K562 (cell line): Measurements from ENCODE around the gene CYB5R3. TPM values are rescaled to one million over a fixed set of nuclear protein-coding genes. Genes with fewer than 3 reads are reported as not detected.

Experiments
- ATAC-seq: fragments of 200-7000 bp; cut with Tn5 transposase; 3 replicates; pipeline ENCODE4 v1.9.1; 2020; ENCODE audit warnings: moderate library complexity
- BruUV-seq: library from RNA; stranded (reverse); fragments of 400-500 nt; replicated peaks from 2 replicates; lab custom pipeline; 2021; lab: Mats Ljungman, UMichigan
- CTCF ChIA-PET: fragments of 300-600 bp; formaldehyde crosslinking; extraction: SDS; loops from one replicate; lab custom pipeline; 2021; ENCODE audit warnings: low intra/inter-chr PET ratio; lab: Yijun Ruan, JAX
- POLR2A ChIA-PET: fragments of 300-600, 350-650 bp; sonication (Branson Sonifier 250); formaldehyde crosslinking; extraction: SDS; loops from one replicate; lab custom pipeline; 2021; ENCODE audit warnings: antibody characterized with exemption, inconsistent platforms; lab: Yijun Ruan, JAX
- DNase-seq, 4 experiments: peaks; one replicate each; pipeline versions ENCODE4 v3.0.0 to v3.0.0-alpha.2; 2011 to 2018; ENCODE audit warnings: low spot score in 3 of 4, mixed read lengths in 3 of 4; ENCODE audit errors: extremely low read depth in 1 of 4
- FAIRE-seq: peaks from 2 replicates; lab custom pipeline; 2011; peaks lifted over from hg19 to GRCh38; lab: Jason Lieb, UNC
- H2AFZ ChIP-seq: 2 replicates; pipeline ENCODE4 v1.6.0; 2011; ENCODE audit warnings: low read depth, low read length, control low read depth, inconsistent platforms
- H3K27ac ChIP-seq: fragments of 200-600 bp; 3 replicates; pipeline ENCODE4 v1.8.0; 2011; ENCODE audit warnings: low read depth, mild to moderate bottlenecking, control low read depth, inconsistent platforms, low read length, moderate library complexity, mixed read lengths; ENCODE audit errors: extremely low read depth
- H3K27me3 ChIP-seq, 2 experiments: fragments of 300-600 bp in 1 of 2; 2 replicates in 1 of 2; 3 replicates in 1 of 2; pipeline versions ENCODE4 v1.6.0 to v1.8.0; 2011; ENCODE audit warnings: inconsistent platforms in 2 of 2, low read length in 2 of 2, mild to moderate bottlenecking in 1 of 2, mixed read lengths in 1 of 2, moderate library complexity in 1 of 2; ENCODE audit not compliant: control insufficient read depth in 2 of 2, insufficient read depth in 2 of 2
- H3K36me3 ChIP-seq: fragments of 300-600 bp; 3 replicates; pipeline ENCODE4 v1.8.0; 2011; ENCODE audit warnings: mild to moderate bottlenecking, low read length, inconsistent platforms; ENCODE audit not compliant: control insufficient read depth, insufficient read depth
- H3K4me1 ChIP-seq, 2 experiments: fragments of 200-600 bp in 1 of 2; replicated peaks in 1 of 2; 2 replicates in 1 of 2; 3 replicates in 1 of 2; pipeline versions ENCODE4 v1.5.1 to v1.8.0; 2011; ENCODE audit warnings: inconsistent platforms in 2 of 2, low read length in 2 of 2, mild to moderate bottlenecking in 1 of 2, mixed read lengths in 1 of 2, moderate library complexity in 1 of 2; ENCODE audit not compliant: control insufficient read depth in 2 of 2, insufficient read depth in 2 of 2
- H3K4me2 ChIP-seq: 2 replicates; pipeline ENCODE4 v1.6.1; 2011; ENCODE audit warnings: low read length, control low read depth, inconsistent platforms, mixed read lengths; ENCODE audit not compliant: insufficient read depth
- H3K4me3 ChIP-seq: fragments of 200-600 bp; sonication (generic), shearing (Covaris generic); 2 replicates; pipeline ENCODE4 v1.5.1; 2016; ENCODE audit warnings: control low read depth, inconsistent platforms
- H3K79me2 ChIP-seq: fragments of 200-600 bp; 3 replicates; pipeline ENCODE4 v1.8.0; 2011; ENCODE audit warnings: low read length, inconsistent platforms; ENCODE audit not compliant: control insufficient read depth, insufficient read depth
- H3K9ac ChIP-seq, 2 experiments: 2 replicates each; pipeline versions ENCODE4 v1.6.0 to v1.6.1; 2011; ENCODE audit warnings: low read depth in 2 of 2, low read length in 2 of 2, control low read depth in 1 of 2, inconsistent platforms in 1 of 2, mild to moderate bottlenecking in 1 of 2, mixed read lengths in 1 of 2; ENCODE audit not compliant: insufficient read depth in 1 of 2
- H3K9me1 ChIP-seq: one replicate; pipeline ENCODE4 v1.6.0; 2011; ENCODE audit warnings: inconsistent platforms, mild to moderate bottlenecking, low read length, moderate library complexity; ENCODE audit not compliant: control insufficient read depth, insufficient read depth
- H3K9me3 ChIP-seq: replicated peaks from 2 replicates; pipeline ENCODE4 v1.5.1; 2011; ENCODE audit warnings: low read depth, low read length, inconsistent platforms; ENCODE audit not compliant: control insufficient read depth, insufficient read depth
- H4K20me1 ChIP-seq: replicated peaks from 2 replicates; pipeline ENCODE4 v1.6.1; 2011; ENCODE audit warnings: low read length, inconsistent platforms, mixed read lengths; ENCODE audit not compliant: control insufficient read depth, insufficient read depth
- CC2D1A ChIP-seq: fragments of 450-650 bp; IDR thresholded peaks from 2 replicates; pipeline ENCODE4 v1.6.1; 2017; ENCODE audit warnings: mild to moderate bottlenecking
- HNRNPL ChIP-seq: fragments of 200-400 bp; formaldehyde crosslinking; IDR thresholded peaks from 2 replicates; pipeline ENCODE4 v1.6.1; 2017; ENCODE audit warnings: low read depth, mild to moderate bottlenecking, low read length
- NCOR1 ChIP-seq: fragments of 450-650 bp; IDR thresholded peaks from 2 replicates; pipeline ENCODE4 v1.6.1; 2016; ENCODE audit warnings: mild to moderate bottlenecking, moderate library complexity
- NFE2 ChIP-seq: IDR thresholded peaks from 2 replicates; pipeline ENCODE4 v1.6.1; 2014; ENCODE audit warnings: antibody characterized with exemption, low read depth
- NR2C2 ChIP-seq, 2 experiments: fragments of 200-800 bp in 1 of 2; sonication (Bioruptor generic) in 1 of 2; sonication (generic) in 1 of 2; formaldehyde crosslinking in 1 of 2; IDR thresholded peaks; 2 replicates each; pipeline versions ENCODE4 v1.6.1 to v1.8.0; 2016 to 2022; ENCODE audit warnings: mild to moderate bottlenecking in 1 of 2, missing compliant biosample characterization in 1 of 2, missing genetic modification characterization in 1 of 2, missing genetic modification reagents in 1 of 2
- POLR3A ChIP-seq: IDR thresholded peaks from 2 replicates; pipeline ENCODE4 v1.6.1; 2011; ENCODE audit warnings: borderline replicate concordance, mild to moderate bottlenecking, moderate library complexity; ENCODE audit not compliant: insufficient read length, insufficient read depth; ENCODE audit errors: extremely low read depth
- SRSF3 ChIP-seq: fragments of 200-400 bp; formaldehyde crosslinking; IDR thresholded peaks from 2 replicates; pipeline ENCODE4 v1.6.1; 2016; ENCODE audit warnings: mild to moderate bottlenecking, low read length, moderate library complexity; ENCODE audit not compliant: insufficient read depth
- ZBTB8A ChIP-seq: fragments of 450-650 bp; IDR thresholded peaks from 2 replicates; pipeline ENCODE4 v1.6.1; 2018; ENCODE audit warnings: mild to moderate bottlenecking, moderate library complexity; ENCODE audit not compliant: partially characterized antibody
- ZNF766 ChIP-seq: fragments of 200-800 bp; sonication (Bioruptor generic); conservative IDR thresholded peaks from 2 replicates; pipeline ENCODE4 v1.6.1; 2016; ENCODE audit warnings: missing genetic modification characterization, missing compliant biosample characterization
- whole genome bisulfite sequencing: fragments of 100-300 bp; shearing (Covaris generic); methylation state at CpG from one replicate; pipeline ENCODE4 v1.1.6; 2016; ENCODE audit warnings: low coverage, mixed read lengths; ENCODE audit not compliant: insufficient coverage; ENCODE audit errors: missing lambda C conversion rate; 5-methylcytosine and 5-hydroxymethylcytosine counted together
- in situ Hi-C: fragments of 300-500 bp; cut with MboI; formaldehyde crosslinking; loops from 4 replicates; pipeline ENCODE4 v1.15.0; 2018; ENCODE audit warnings: inconsistent platforms, mixed read lengths
- intact Hi-C: fragments of 100-400 bp; cut with micrococcal nuclease; formaldehyde crosslinking; loops from 2 replicates; pipeline ENCODE4 v1.14.2; 2022
- polyA plus RNA-seq, 8 experiments: library from polyadenylated mRNA; depleted of rRNA in 4 of 8; stranded (reverse) in 5 of 8; unstranded in 3 of 8; fragments of >200 nt; fragmentation: Nextera tagmentation in 2 of 8; fragmentation: Illumina TruSeq in 1 of 8; extraction: Ambion mirVana in 2 of 8; extraction: Trizol in 1 of 8; gene quantifications; 2 replicates each; pipeline versions ENCODE4 v1.2.1 to v1.2.3, GENCODE V29; 2011 to 2014; ENCODE audit warnings: inconsistent platforms in 1 of 8, missing spikeins in 1 of 8
- total RNA-seq, 7 experiments: library from RNA; depleted of rRNA in 6 of 7; stranded (reverse); fragments of >200 nt in 6 of 7; fragmentation: Illumina TruSeq in 2 of 7; extraction: Trizol in 2 of 7; gene quantifications; 2 replicates each; pipeline versions ENCODE4 v1.2.1 to v1.2.3, GENCODE V29; 2011 to 2021; ENCODE audit warnings: low replicate concordance in 1 of 7
- TF ChIP-seq, protein P1 (sequence below), 2 experiments: fragments of 150-350 bp in 1 of 2; IDR thresholded peaks; 2 replicates each; pipeline ENCODE4 v1.6.1; 2012 to 2016; ENCODE audit warnings: low read depth in 2 of 2, low read length in 2 of 2, mild to moderate bottlenecking in 1 of 2, moderate library complexity in 1 of 2

The CYB5R3 gene
- total and polyA plus RNA-seq, 9 of the 15 experiments (the other 6 are each of a cell fraction or from before 2014, with no cell fraction given) = 1.4 to 66.8 (median 23.4) TPM

DNA sequence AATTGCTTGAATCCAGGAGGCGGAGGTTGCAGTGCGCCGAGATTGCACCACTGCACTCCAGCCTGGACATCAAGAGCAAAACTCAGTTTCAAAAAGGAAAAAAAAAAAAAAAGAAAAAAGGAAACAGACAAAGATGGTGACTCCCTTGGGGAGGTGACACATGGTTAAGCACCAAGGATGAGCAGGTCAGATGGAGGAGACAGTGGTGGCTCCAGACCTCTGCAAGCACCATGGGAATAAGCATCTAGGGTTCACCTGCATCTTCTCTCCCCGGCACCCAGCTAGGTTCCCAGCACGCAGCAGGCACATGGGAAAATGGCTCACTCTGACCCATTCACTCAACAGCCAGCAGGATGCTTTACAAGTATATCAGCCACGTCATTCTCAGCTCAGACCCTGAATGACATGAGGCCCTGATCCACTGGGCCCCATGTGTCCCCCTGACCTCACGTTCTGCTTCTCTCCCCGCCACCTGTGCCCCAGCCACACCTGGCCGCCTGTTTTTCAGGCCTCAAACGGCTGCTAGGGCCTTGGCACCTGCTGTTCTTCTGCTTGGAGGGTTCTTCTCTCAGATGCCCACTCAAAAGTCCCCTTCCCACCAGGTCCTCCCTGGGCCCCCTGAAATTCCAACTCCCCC is 47.3 kb upstream of the CYB5R3 start:
- Histone ChIP-seq H3K9me3 (no peaks in the 10 kb centered on the region), H3K4me2 (no peak overlapping the region), H3K9ac (no peak overlapping the region), H3K79me2 (no peaks in the 10 kb centered on the region), H3K27me3 (peaks cover 0 to 24% of the 10 kb centered on the region in 2 experiments; a peak in 1 of 5 replicates), H2AFZ (no peak overlapping the region), H3K9me1 (no peaks in the 10 kb centered on the region), H3K4me3 (no peak overlapping the region), H3K4me1 (peaks cover 0 to 30% of the 10 kb centered on the region in 2 experiments; a peak in 4 of 5 replicates), H3K36me3 (no peaks in the 10 kb centered on the region), H4K20me1 (no peaks in the 10 kb centered on the region), H3K27ac (no peak overlapping the region)
- CTCF ChIA-PET = no interaction called here
- POLR2A ChIA-PET = no interaction called here
- BruUV-seq = no TSS peak
- TF ChIP-seq SRSF3 = no peak
- no peak for TF ChIP-seq NCOR1
- TF ChIP-seq CC2D1A = no peak
- TF ChIP-seq HNRNPL = no peak
- no peak for TF ChIP-seq ZBTB8A
- no peak for TF ChIP-seq POLR3A
- TF ChIP-seq, protein P1, sequence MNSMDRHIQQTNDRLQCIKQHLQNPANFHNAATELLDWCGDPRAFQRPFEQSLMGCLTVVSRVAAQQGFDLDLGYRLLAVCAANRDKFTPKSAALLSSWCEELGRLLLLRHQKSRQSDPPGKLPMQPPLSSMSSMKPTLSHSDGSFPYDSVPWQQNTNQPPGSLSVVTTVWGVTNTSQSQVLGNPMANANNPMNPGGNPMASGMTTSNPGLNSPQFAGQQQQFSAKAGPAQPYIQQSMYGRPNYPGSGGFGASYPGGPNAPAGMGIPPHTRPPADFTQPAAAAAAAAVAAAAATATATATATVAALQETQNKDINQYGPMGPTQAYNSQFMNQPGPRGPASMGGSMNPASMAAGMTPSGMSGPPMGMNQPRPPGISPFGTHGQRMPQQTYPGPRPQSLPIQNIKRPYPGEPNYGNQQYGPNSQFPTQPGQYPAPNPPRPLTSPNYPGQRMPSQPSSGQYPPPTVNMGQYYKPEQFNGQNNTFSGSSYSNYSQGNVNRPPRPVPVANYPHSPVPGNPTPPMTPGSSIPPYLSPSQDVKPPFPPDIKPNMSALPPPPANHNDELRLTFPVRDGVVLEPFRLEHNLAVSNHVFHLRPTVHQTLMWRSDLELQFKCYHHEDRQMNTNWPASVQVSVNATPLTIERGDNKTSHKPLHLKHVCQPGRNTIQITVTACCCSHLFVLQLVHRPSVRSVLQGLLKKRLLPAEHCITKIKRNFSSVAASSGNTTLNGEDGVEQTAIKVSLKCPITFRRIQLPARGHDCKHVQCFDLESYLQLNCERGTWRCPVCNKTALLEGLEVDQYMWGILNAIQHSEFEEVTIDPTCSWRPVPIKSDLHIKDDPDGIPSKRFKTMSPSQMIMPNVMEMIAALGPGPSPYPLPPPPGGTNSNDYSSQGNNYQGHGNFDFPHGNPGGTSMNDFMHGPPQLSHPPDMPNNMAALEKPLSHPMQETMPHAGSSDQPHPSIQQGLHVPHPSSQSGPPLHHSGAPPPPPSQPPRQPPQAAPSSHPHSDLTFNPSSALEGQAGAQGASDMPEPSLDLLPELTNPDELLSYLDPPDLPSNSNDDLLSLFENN (IDR thresholded peaks at IDR 0.05; ENCODE audit: low read depth in 2 of 2, low read length in 2 of 2) = no peak
- TF ChIP-seq NFE2 = no peak
- no peak for TF ChIP-seq NR2C2 (CRISPR knock-in tag; IDR thresholded peaks at IDR 0.05)
- TF ChIP-seq NR2C2 (tag; IDR thresholded peaks at IDR 0.05) = no peak
- TF ChIP-seq ZNF766 = no peak
- FAIRE-seq = no peak
- no peak for ATAC-seq
- intact Hi-C loops = loop anchor here (10.0 kb wide), 1 partner anchor 72 kb away; no protein-coding TSS in a partner anchor
- in situ Hi-C loops = no loop called here
- WGBS = 42% methylated on average over 10 of the region's 10 CpGs
- no peak for DNase-seq
